Caki2 (cell line): Measurements from ENCODE around the gene HP. TPM values are rescaled to one million over a fixed set of nuclear protein-coding genes. Genes with fewer than 3 reads are reported as not detected.

Experiments
- DNase-seq: peaks from one replicate; pipeline ENCODE4 v3.0.0-alpha.2; 2015; ENCODE audit warnings: low read depth
- in situ Hi-C: cut with HindIII; loops from 2 replicates; pipeline ENCODE4 v1.10.0; 2016; ENCODE audit warnings: low sequenced_read_pairs, low pct_unique_long_range_greater_than_20kb, mixed read lengths
- total RNA-seq: library from RNA; depleted of rRNA; stranded (reverse); fragments of >200 nt; shearing (Covaris generic); gene quantifications from 2 replicates; pipeline ENCODE4 v1.2.3, GENCODE V29; 2014; ENCODE audit warnings: low replicate concordance; rRNA removed

The HP gene
- total RNA-seq, 1 experiment from 2014 or later = not detected

DNA sequence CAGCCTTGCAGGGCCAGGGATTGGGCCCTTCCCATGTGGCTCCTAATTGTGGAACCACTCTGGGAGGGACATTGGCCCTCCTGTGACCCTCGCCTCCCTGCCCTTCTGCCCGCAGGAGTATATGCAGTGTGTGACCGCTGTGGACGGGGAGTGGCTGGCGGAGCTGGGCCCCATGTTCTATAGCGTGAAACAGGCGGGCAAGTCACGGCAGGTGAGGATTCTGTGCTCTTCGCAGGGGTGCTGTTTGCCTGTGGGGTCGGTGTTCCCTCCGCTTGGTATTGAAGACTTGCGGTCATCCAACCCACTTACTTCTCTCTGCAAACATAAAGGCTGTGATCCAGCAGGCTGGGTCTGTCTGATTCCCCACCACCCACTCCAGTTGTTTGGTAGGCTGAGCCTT, 55.0 kb downstream of the HP start:
- in situ Hi-C loops = no loop called here
- DNase-seq = no peak

GRCh38 chr16:72109966-72110530, 55.7 kb downstream of the HP start:
- no peak for DNase-seq
- in situ Hi-C loops = no loop called here

Other genes starting within 250 kb of the HP start
- 25.4 and 35.0 TPM in 2 replicates for gene AP1G1, start 245.7 kb upstream of the HP start, total RNA-seq
- gene ATXN1L, start 208.5 kb upstream of the HP start, total RNA-seq = 5.4 and 6.0 TPM in 2 replicates
- 11.4 and 16.1 TPM in 2 replicates for gene ZNF821, start 170.3 kb upstream of the HP start, total RNA-seq
- gene IST1, start 159.0 kb upstream of the HP start, total RNA-seq = 157 and 197 TPM in 2 replicates
- not detected in 2 replicates for gene PKD1L3, start 54.1 kb upstream of the HP start, total RNA-seq
- gene DHODH, start 45.8 kb upstream of the HP start, total RNA-seq = 3.5 and 8.4 TPM in 2 replicates
- gene HPR, start 8.7 kb downstream of the HP start, total RNA-seq = not detected in 2 replicates
- 12.9 and 14.3 TPM in 2 replicates for gene TXNL4B, start 39.1 kb downstream of the HP start, total RNA-seq
- 33.2 and 44.9 TPM in 2 replicates for gene DHX38, start 39.3 kb downstream of the HP start, total RNA-seq
- 1.5 and 3.4 TPM in 2 replicates for gene PMFBP1, start 117.7 kb downstream of the HP start, total RNA-seq